Endothelial cell of coronary artery (primary cell): Measurements from ENCODE around the gene DBNDD2. TPM values are rescaled to one million over a fixed set of nuclear protein-coding genes. Genes with fewer than 3 reads are reported as not detected.

Experiments
- total RNA-seq: library from RNA; depleted of rRNA; stranded (reverse); fragments of >200 nt; gene quantifications from 2 replicates; pipeline ENCODE4 v1.2.3, GENCODE V29; 2014

DBNDD2 gene, protein sequence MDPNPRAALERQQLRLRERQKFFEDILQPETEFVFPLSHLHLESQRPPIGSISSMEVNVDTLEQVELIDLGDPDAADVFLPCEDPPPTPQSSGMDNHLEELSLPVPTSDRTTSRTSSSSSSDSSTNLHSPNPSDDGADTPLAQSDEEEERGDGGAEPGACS
- total RNA-seq: 4.3 and 4.6 TPM in 2 replicates

GRCh38 chr20:45407783-45408645 is at the start of gene DBNDD2:
Gene DBNDD2 (plus strand): TSS chr20:45408289. CDS start chr20:45408468, 179 bp downstream.

GRCh38 chr20:45362804-45363610 is 45.1 kb upstream of the DBNDD2 start, which contains the start of gene SYS1:
Gene SYS1 (plus strand): TSS chr20:45363156. CDS start chr20:45363532, 376 bp downstream.

GRCh38 chr20:45378191-45378590 is 29.9 kb upstream of the DBNDD2 start, which contains the start of gene TP53TG5:
Gene TP53TG5 (minus strand): TSS chr20:45378325. CDS start chr20:45378236, 89 bp downstream.

GRCh38 chr20:45415822-45416637 is 7.9 kb downstream of the DBNDD2 start, which contains the start of gene PIGT:
Gene PIGT (plus strand): TSS chr20:45416141. CDS start chr20:45416157, 16 bp downstream.

Other genes starting within 250 kb of the DBNDD2 start
- gene PI3, start 233.4 kb upstream of the DBNDD2 start, total RNA-seq: not detected in 2 replicates
- not detected in 2 replicates for gene SEMG1, start 201.3 kb upstream of the DBNDD2 start, total RNA-seq
- not detected in 2 replicates for gene SEMG2, start 186.9 kb upstream of the DBNDD2 start, total RNA-seq
- 0.19 TPM in 1 of 2 replicates, not detected in the other for gene SLPI, start 153.7 kb upstream of the DBNDD2 start, total RNA-seq
- not detected in 2 replicates for gene RBPJL, start 101.4 kb upstream of the DBNDD2 start, total RNA-seq
- gene MATN4, start 100.0 kb upstream of the DBNDD2 start, total RNA-seq: not detected in 2 replicates
- gene SDC4, start 59.9 kb upstream of the DBNDD2 start, total RNA-seq: 16.2 and 48.7 TPM in 2 replicates
- 14.0 and 19.2 TPM in 2 replicates for gene SYS1, start 45.1 kb upstream of the DBNDD2 start, total RNA-seq
- gene TP53TG5, start 30.0 kb upstream of the DBNDD2 start, total RNA-seq: not detected in 2 replicates
- gene PIGT, start 7.9 kb downstream of the DBNDD2 start, total RNA-seq: 16.6 and 21.5 TPM in 2 replicates
- not detected in 2 replicates for gene WFDC2, start 61.5 kb downstream of the DBNDD2 start, total RNA-seq
- gene SPINT3, start 107.3 kb downstream of the DBNDD2 start, total RNA-seq: not detected in 2 replicates
- not detected in 2 replicates for gene WFDC6, start 131.2 kb downstream of the DBNDD2 start, total RNA-seq
- not detected in 2 replicates for gene EPPIN, start 139.1 kb downstream of the DBNDD2 start, total RNA-seq
- not detected in 2 replicates for gene WFDC8, start 171.0 kb downstream of the DBNDD2 start, total RNA-seq
- not detected in 2 replicates for gene WFDC10A, start 221.4 kb downstream of the DBNDD2 start, total RNA-seq
- not detected in 2 replicates for gene WFDC9, start 223.0 kb downstream of the DBNDD2 start, total RNA-seq